Neural cell (in vitro differentiated cells): Measurements from ENCODE around the gene PLCL2.

Experiments used
- CTCF ChIP-seq: fragments of 450-650 bp; IDR thresholded peaks from 2 replicates; pipeline ENCODE4 v1.5.1; 2014; ENCODE audit warnings: antibody characterized with exemption, mild to moderate bottlenecking, moderate library complexity; ENCODE audit not compliant: poor library complexity, severe bottlenecking
- EZH2 ChIP-seq: fragments of 200-600, 300-800 bp; shearing (Covaris generic), sonication (generic); IDR thresholded peaks from 2 replicates; pipeline ENCODE4 v1.6.1; 2014; ENCODE audit warnings: antibody characterized with exemption, low read length, borderline replicate concordance, mild to moderate bottlenecking; ENCODE audit not compliant: insufficient read depth, poor library complexity, severe bottlenecking
- POLR2AphosphoS5 ChIP-seq: IDR thresholded peaks from 2 replicates; pipeline ENCODE4 v1.6.1; 2012
- REST ChIP-seq: IDR thresholded peaks from 2 replicates; pipeline ENCODE4 v1.6.1; 2012; ENCODE audit warnings: borderline replicate concordance

GRCh38 chr3:17118771-17119170 lies 234.0 kb downstream of the PLCL2 start:
- TF ChIP-seq REST (no peak), CTCF (no peak), POLR2AphosphoS5 (no peak), EZH2 (no peak)
